HAP-1 (cell line): ENCODE results near the gene APOBEC3B.
"Not testable (repeated sequence)": the region's sequence is repeated elsewhere in the genome, so short reads cannot be mapped to it uniquely, and the experiment has no call there.

Source experiments
- DNase-seq, 2 experiments: peaks; one replicate each; pipeline ENCODE4 v3.0.0-alpha.2; 2016 to 2020; ENCODE audit warnings: low spot score in 2 of 2
- H3K27me3 ChIP-seq: fragments of 250-450 bp; sonication (Bioruptor Pico); 2 replicates; pipeline ENCODE4 v1.5.1; 2020; ENCODE audit warnings: low read depth, mild to moderate bottlenecking, moderate library complexity
- H3K36me3 ChIP-seq: fragments of 250-450 bp; sonication (Bioruptor Pico); replicated peaks from 2 replicates; pipeline ENCODE4 v1.5.1; 2020; ENCODE audit warnings: mild to moderate bottlenecking
- H3K4me1 ChIP-seq: fragments of 250-450 bp; sonication (Bioruptor Pico); 2 replicates; pipeline ENCODE4 v1.5.1; 2020; ENCODE audit warnings: mild to moderate bottlenecking
- H3K4me3 ChIP-seq: fragments of 250-450 bp; sonication (Bioruptor Pico); 2 replicates; pipeline ENCODE4 v1.5.1; 2020; ENCODE audit warnings: mild to moderate bottlenecking, moderate library complexity
- H3K9me3 ChIP-seq: fragments of 250-450 bp; sonication (Bioruptor Pico); 2 replicates; pipeline ENCODE4 v1.5.1; 2020; ENCODE audit warnings: mild to moderate bottlenecking, moderate library complexity
- in situ Hi-C: fragments of 300-500 bp; cut with MboI; formaldehyde crosslinking; loops from 3 replicates; pipeline ENCODE4 v1.14.3; 2020; ENCODE audit warnings: low sequenced_read_pairs, inconsistent platforms, mixed read lengths

APOBEC3B gene

GRCh38 chr22:39013942-39014722 is 32.0 kb downstream of the APOBEC3B start, which contains the start of gene APOBEC3C:
APOBEC3C (plus strand) TSS chr22:39014257; CDS start chr22:39014363, 106 bp downstream.
- peaks cover 5% of the 10 kb centered on the region for H3K4me1 ChIP-seq
- no peaks in the 10 kb centered on the region for H3K27me3 ChIP-seq
- no peaks in the 10 kb centered on the region for H3K9me3 ChIP-seq
- peak within 1 kb of the TSS; percentile 26 for H3K4me3 ChIP-seq
- H3K36me3 ChIP-seq: no peaks in the 10 kb centered on the region
- DNase-seq: peak; percentile 60 to 81
- in situ Hi-C loops: no loop called here

- peak overlapping the region; percentile 26 for H3K4me3 ChIP-seq
- in situ Hi-C loops, H3K9me3 ChIP-seq, DNase-seq, H3K4me1 ChIP-seq, H3K27me3 ChIP-seq, H3K36me3 ChIP-seq: not testable (repeated sequence)
Observed at GRCh38 chr22:39014723-39015121, 32.6 kb downstream of the APOBEC3B start.

GRCh38 chr22:39016592-39016991 is 34.4 kb downstream of the APOBEC3B start:
- H3K27me3 ChIP-seq: no peaks in the 10 kb centered on the region
- H3K4me1 ChIP-seq: peaks cover 5% of the 10 kb centered on the region
- DNase-seq: no peak
- H3K36me3 ChIP-seq: no peaks in the 10 kb centered on the region
- in situ Hi-C loops: no loop called here
- no peak overlapping the region for H3K4me3 ChIP-seq
- no peaks in the 10 kb centered on the region for H3K9me3 ChIP-seq

GRCh38 chr22:39017596-39018365 is 35.6 kb downstream of the APOBEC3B start:
- H3K36me3 ChIP-seq: no peaks in the 10 kb centered on the region
- in situ Hi-C loops: no loop called here
- H3K4me3 ChIP-seq: no peak overlapping the region
- H3K27me3 ChIP-seq: no peaks in the 10 kb centered on the region
- H3K9me3 ChIP-seq: no peaks in the 10 kb centered on the region
- no peak for DNase-seq
- H3K4me1 ChIP-seq: peaks cover 5% of the 10 kb centered on the region

GRCh38 chr22:39020021-39020651 is 38.0 kb downstream of the APOBEC3B start:
- in situ Hi-C loops, H3K36me3 ChIP-seq, DNase-seq, H3K4me3 ChIP-seq, H3K9me3 ChIP-seq, H3K27me3 ChIP-seq, H3K4me1 ChIP-seq: not testable (repeated sequence)

GRCh38 chr22:39021552-39022250 is 39.6 kb downstream of the APOBEC3B start:
- Histone ChIP-seq H3K4me3 (no peak overlapping the region), H3K4me1 (no peaks in the 10 kb centered on the region), H3K9me3 (no peaks in the 10 kb centered on the region), H3K36me3 (no peaks in the 10 kb centered on the region), H3K27me3 (no peaks in the 10 kb centered on the region)
- in situ Hi-C loops: no loop called here
- DNase-seq: no peak

GRCh38 chr22:39024519-39025308 is 42.6 kb downstream of the APOBEC3B start:
- Histone ChIP-seq H3K36me3 (no peaks in the 10 kb centered on the region), H3K27me3 (no peaks in the 10 kb centered on the region), H3K9me3 (no peaks in the 10 kb centered on the region), H3K4me3 (no peak overlapping the region), H3K4me1 (no peaks in the 10 kb centered on the region)
- in situ Hi-C loops: no loop called here
- no peak for DNase-seq

- H3K27me3 ChIP-seq: no peaks in the 10 kb centered on the region
- no peaks in the 10 kb centered on the region for H3K9me3 ChIP-seq
- DNase-seq: no peak
- H3K4me3 ChIP-seq: no peak overlapping the region
- no peaks in the 10 kb centered on the region for H3K4me1 ChIP-seq
- H3K36me3 ChIP-seq: no peaks in the 10 kb centered on the region
- in situ Hi-C loops: no loop called here
Observed at GRCh38 chr22:39026509-39027150, 44.5 kb downstream of the APOBEC3B start.

GRCh38 chr22:39027717-39028116 is 45.6 kb downstream of the APOBEC3B start:
- no peak overlapping the region for H3K4me3 ChIP-seq
- H3K4me1 ChIP-seq: no peaks in the 10 kb centered on the region
- H3K27me3 ChIP-seq: no peaks in the 10 kb centered on the region
- H3K36me3 ChIP-seq: no peaks in the 10 kb centered on the region
- in situ Hi-C loops: no loop called here
- no peak for DNase-seq
- no peaks in the 10 kb centered on the region for H3K9me3 ChIP-seq

- no peak for DNase-seq
- Histone ChIP-seq H3K27me3 (no peaks in the 10 kb centered on the region), H3K9me3 (no peaks in the 10 kb centered on the region), H3K36me3 (no peaks in the 10 kb centered on the region), H3K4me3 (no peak overlapping the region), H3K4me1 (no peaks in the 10 kb centered on the region)
- in situ Hi-C loops: no loop called here
Observed at GRCh38 chr22:39028281-39028680, 46.1 kb downstream of the APOBEC3B start.

- DNase-seq: no peak
- H3K9me3 ChIP-seq: no peaks in the 10 kb centered on the region
- no peaks in the 10 kb centered on the region for H3K4me1 ChIP-seq
- H3K27me3 ChIP-seq: no peaks in the 10 kb centered on the region
- H3K36me3 ChIP-seq: no peaks in the 10 kb centered on the region
- no peak overlapping the region for H3K4me3 ChIP-seq
- in situ Hi-C loops: no loop called here
Observed at GRCh38 chr22:39029227-39029626, 47.1 kb downstream of the APOBEC3B start.

GRCh38 chr22:39030705-39031104 is 48.6 kb downstream of the APOBEC3B start:
- H3K36me3 ChIP-seq: no peaks in the 10 kb centered on the region
- no peaks in the 10 kb centered on the region for H3K4me1 ChIP-seq
- H3K27me3 ChIP-seq: no peaks in the 10 kb centered on the region
- DNase-seq: no peak
- in situ Hi-C loops: no loop called here
- H3K4me3 ChIP-seq: no peak overlapping the region
- H3K9me3 ChIP-seq: no peaks in the 10 kb centered on the region
